Parathyroid adenoma (tissue), 2 donors: ENCODE data around the gene GLI3.

Source experiments
- H2AFZ ChIP-seq: fragments of 300-600 bp; sonication (generic); one replicate; pipeline ENCODE4 v1.7.0; 2017; ENCODE audit warnings: antibody characterized with exemption, mild to moderate bottlenecking
- H3K27ac ChIP-seq: fragments of 300-600 bp; sonication (generic); one replicate; pipeline ENCODE4 v1.7.0; 2017
- H3K27me3 ChIP-seq: fragments of 300-600 bp; sonication (generic); one replicate; pipeline ENCODE4 v1.7.0; 2017; ENCODE audit warnings: low read length; ENCODE audit not compliant: control insufficient read depth, insufficient read depth
- H3K36me3 ChIP-seq: fragments of 300-600 bp; sonication (generic); one replicate; pipeline ENCODE4 v1.7.0; 2017; ENCODE audit warnings: low read length; ENCODE audit not compliant: control insufficient read depth, insufficient read depth
- H3K4me1 ChIP-seq: fragments of 300-600 bp; sonication (generic); one replicate; pipeline ENCODE4 v1.7.0; 2017; ENCODE audit warnings: control low read depth
- H3K4me2 ChIP-seq: fragments of 300-600 bp; sonication (generic); one replicate; pipeline ENCODE4 v1.7.0; 2017; ENCODE audit warnings: low read length
- H3K4me3 ChIP-seq: fragments of 300-600 bp; sonication (generic); one replicate; pipeline ENCODE4 v1.7.0; 2017; ENCODE audit warnings: low read depth, low read length
- H3K79me2 ChIP-seq: fragments of 300-600 bp; sonication (generic); one replicate; pipeline ENCODE4 v1.7.0; 2017; ENCODE audit warnings: control low read depth
- H3K9ac ChIP-seq: fragments of 300-600 bp; sonication (generic); one replicate; pipeline ENCODE4 v1.7.0; 2017; ENCODE audit warnings: mild to moderate bottlenecking
- H3K9me3 ChIP-seq: fragments of 300-600 bp; sonication (generic); one replicate; pipeline ENCODE4 v1.7.0; 2017; ENCODE audit warnings: low read length; ENCODE audit not compliant: control insufficient read depth
- CTCF ChIP-seq: fragments of 300-600 bp; sonication (generic); IDR thresholded peaks from one replicate; pipeline ENCODE4 v1.7.0; 2017; ENCODE audit warnings: antibody characterized with exemption, mild to moderate bottlenecking
- donor health status: primary hyperparathyroidism.

Gene GLI3

GRCh38 chr7:42218248-42218647, 18.8 kb downstream of the GLI3 start:
- no peak overlapping the region for H3K27ac ChIP-seq

GRCh38 chr7:42217548-42217947, 19.5 kb downstream of the GLI3 start:
- Histone ChIP-seq H3K4me1 (no peaks in the 10 kb centered on the region), H3K27me3 (no peaks in the 10 kb centered on the region), H3K27ac (no peak overlapping the region), H2AFZ (no peak overlapping the region), H3K9me3 (no peaks in the 10 kb centered on the region), H3K9ac (no peak overlapping the region), H3K79me2 (no peaks in the 10 kb centered on the region), H3K36me3 (no peaks in the 10 kb centered on the region), H3K4me3 (no peak overlapping the region), H3K4me2 (no peak overlapping the region)
- TF ChIP-seq CTCF = no peak

More at GRCh38 chr7:42218248-42218647, 18.8 kb downstream of the GLI3 start:
- no peak overlapping the region for H2AFZ ChIP-seq
- TF ChIP-seq CTCF = no peak
- H3K79me2 ChIP-seq = no peaks in the 10 kb centered on the region
- H3K9me3 ChIP-seq = no peaks in the 10 kb centered on the region
- H3K27me3 ChIP-seq = no peaks in the 10 kb centered on the region
- no peak overlapping the region for H3K4me2 ChIP-seq
- H3K4me1 ChIP-seq = no peaks in the 10 kb centered on the region
- H3K4me3 ChIP-seq = no peak overlapping the region
- H3K9ac ChIP-seq = no peak overlapping the region
- no peaks in the 10 kb centered on the region for H3K36me3 ChIP-seq

- Histone ChIP-seq H3K4me2 (no peak overlapping the region), H3K9me3 (no peaks in the 10 kb centered on the region), H3K9ac (no peak overlapping the region), H3K79me2 (no peaks in the 10 kb centered on the region), H3K4me1 (no peaks in the 10 kb centered on the region), H3K27me3 (no peaks in the 10 kb centered on the region), H3K27ac (no peak overlapping the region), H2AFZ (no peak overlapping the region), H3K4me3 (no peak overlapping the region), H3K36me3 (no peaks in the 10 kb centered on the region)
- TF ChIP-seq CTCF = no peak
Measured at GRCh38 chr7:42217053-42217452, 20.0 kb downstream of the GLI3 start.

GRCh38 chr7:42214060-42214679, 22.8 kb downstream of the GLI3 start:
- H3K36me3 ChIP-seq = no peaks in the 10 kb centered on the region
- no peak overlapping the region for H3K27ac ChIP-seq
- no peaks in the 10 kb centered on the region for H3K27me3 ChIP-seq
- H3K4me2 ChIP-seq = no peak overlapping the region
- no peak for TF ChIP-seq CTCF
- no peak overlapping the region for H2AFZ ChIP-seq
- no peaks in the 10 kb centered on the region for H3K4me1 ChIP-seq
- no peaks in the 10 kb centered on the region for H3K79me2 ChIP-seq
- H3K4me3 ChIP-seq = no peak overlapping the region
- no peak overlapping the region for H3K9ac ChIP-seq
- H3K9me3 ChIP-seq = no peaks in the 10 kb centered on the region

GRCh38 chr7:42213093-42213492, 23.9 kb downstream of the GLI3 start:
- Histone ChIP-seq H3K9me3 (no peaks in the 10 kb centered on the region), H3K4me3 (no peak overlapping the region), H3K27me3 (no peaks in the 10 kb centered on the region), H3K79me2 (no peaks in the 10 kb centered on the region), H3K27ac (no peak overlapping the region), H3K4me1 (no peaks in the 10 kb centered on the region), H3K9ac (no peak overlapping the region), H3K4me2 (no peak overlapping the region), H3K36me3 (no peaks in the 10 kb centered on the region), H2AFZ (no peak overlapping the region)
- TF ChIP-seq CTCF = no peak
